GM20000 (cell line): ENCODE results near the gene SLC24A3.

Experiments used
- DNase-seq: peaks from one replicate; pipeline ENCODE4 v3.0.0; 2012; ENCODE audit warnings: low spot score
- TF ChIP-seq, protein P1 (sequence below): IDR thresholded peaks from 2 replicates; pipeline ENCODE4 v1.5.1; 2012; ENCODE audit warnings: mild to moderate bottlenecking, control low read depth; ENCODE audit errors: extremely low read depth, missing control alignments

The SLC24A3 gene

DNA sequence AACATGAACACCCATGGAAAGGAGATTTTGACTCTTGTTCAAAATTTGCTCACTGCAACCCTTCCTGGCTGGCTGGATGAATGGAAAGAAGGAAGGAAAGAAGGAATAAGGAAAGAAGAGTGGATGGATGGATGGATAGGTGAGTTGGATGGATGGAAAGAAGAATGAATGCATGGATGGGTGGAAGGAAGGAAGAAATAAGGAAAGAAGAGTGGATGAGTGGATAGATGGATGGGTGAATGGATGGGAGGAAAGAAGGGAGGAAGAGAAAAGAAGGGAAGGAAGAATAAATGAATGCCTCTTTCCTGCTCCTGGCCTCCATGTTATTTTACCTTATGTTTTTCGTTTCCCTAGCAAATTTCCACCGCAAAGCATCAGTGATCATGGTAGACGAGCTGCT lies 471.4 kb downstream of the SLC24A3 start:
- TF ChIP-seq, protein P1, sequence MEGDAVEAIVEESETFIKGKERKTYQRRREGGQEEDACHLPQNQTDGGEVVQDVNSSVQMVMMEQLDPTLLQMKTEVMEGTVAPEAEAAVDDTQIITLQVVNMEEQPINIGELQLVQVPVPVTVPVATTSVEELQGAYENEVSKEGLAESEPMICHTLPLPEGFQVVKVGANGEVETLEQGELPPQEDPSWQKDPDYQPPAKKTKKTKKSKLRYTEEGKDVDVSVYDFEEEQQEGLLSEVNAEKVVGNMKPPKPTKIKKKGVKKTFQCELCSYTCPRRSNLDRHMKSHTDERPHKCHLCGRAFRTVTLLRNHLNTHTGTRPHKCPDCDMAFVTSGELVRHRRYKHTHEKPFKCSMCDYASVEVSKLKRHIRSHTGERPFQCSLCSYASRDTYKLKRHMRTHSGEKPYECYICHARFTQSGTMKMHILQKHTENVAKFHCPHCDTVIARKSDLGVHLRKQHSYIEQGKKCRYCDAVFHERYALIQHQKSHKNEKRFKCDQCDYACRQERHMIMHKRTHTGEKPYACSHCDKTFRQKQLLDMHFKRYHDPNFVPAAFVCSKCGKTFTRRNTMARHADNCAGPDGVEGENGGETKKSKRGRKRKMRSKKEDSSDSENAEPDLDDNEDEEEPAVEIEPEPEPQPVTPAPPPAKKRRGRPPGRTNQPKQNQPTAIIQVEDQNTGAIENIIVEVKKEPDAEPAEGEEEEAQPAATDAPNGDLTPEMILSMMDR = no peak
- no peak for DNase-seq

DNA sequence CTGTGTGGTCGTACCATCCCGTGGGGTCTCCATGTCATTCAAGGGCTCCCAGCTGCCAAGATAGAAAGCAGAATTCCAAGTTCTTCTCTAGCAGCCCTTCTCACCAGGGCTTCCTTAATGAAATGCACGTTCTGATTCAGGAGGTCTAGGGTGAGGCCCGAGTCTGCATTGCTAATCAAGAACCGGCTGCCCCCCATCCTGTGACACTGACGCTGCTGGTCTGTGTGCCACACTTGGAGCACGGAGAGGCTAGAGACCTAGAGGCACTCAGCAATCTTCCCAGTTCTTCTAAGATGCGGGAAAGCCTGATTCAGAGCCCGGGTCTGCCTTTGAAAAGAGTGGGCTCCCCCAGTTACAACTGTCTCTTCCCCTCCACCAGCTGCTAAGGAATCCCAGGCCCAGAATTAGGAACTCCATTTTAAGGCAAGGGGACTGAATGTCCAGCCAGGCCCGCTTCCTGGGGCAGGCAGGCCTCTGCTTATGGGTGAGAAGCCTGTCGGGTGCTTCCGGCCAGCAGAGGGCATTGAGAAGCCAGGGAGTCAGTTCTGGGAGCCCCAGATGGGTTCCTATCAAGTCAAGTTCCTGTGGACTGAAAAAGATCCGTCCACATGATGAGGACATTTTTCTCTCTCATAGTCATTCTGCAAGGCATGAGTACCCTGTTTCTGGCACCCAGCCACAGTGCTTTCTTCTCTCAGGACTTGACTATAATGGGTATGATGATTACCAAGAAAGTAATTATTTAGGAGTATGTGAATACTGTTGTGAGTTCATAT lies 475.8 kb downstream of the SLC24A3 start:
- DNase-seq = no peak
- TF ChIP-seq, protein P1 = no peak

DNA sequence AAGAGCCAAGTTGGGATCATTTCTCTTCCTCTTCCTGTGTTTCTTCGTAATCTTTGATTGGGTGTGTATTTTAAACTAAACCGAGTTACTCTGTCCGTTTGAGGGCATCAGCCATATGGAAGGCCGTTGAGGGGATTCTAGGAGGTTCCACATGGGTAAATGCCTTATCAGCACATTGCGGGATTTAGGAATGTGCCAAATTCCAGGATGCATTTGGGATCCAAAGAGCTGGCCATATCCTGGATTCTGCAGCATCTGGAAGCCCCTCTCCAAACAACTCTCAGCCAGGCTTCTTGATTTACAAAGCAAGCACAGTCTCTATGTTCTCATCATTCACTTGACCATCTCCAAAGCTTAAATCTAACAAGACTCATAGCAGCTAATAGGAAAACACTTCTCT lies 478.0 kb downstream of the SLC24A3 start:
- TF ChIP-seq, protein P1 = no peak
- no peak for DNase-seq

DNA sequence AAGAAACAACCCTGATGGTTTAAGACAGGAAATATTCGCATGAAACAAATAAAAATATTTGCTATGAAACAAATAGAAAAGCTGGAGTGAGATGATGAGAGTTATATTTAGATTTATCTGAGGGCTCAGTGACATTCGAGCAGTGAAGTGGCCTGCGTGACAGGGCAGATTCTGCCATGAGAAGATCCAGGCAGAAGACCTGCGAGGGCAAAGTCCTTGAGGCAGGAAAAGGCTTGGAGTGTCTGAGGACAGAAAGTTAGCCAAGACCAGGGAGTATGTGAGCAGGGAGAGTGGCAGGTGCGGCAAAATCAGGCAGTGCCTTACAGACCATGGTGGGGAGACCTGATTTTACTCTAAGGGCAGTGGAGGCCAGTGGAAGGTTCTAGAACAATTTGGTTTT lies 478.7 kb downstream of the SLC24A3 start:
- TF ChIP-seq, protein P1 = no peak
- DNase-seq = no peak

DNA sequence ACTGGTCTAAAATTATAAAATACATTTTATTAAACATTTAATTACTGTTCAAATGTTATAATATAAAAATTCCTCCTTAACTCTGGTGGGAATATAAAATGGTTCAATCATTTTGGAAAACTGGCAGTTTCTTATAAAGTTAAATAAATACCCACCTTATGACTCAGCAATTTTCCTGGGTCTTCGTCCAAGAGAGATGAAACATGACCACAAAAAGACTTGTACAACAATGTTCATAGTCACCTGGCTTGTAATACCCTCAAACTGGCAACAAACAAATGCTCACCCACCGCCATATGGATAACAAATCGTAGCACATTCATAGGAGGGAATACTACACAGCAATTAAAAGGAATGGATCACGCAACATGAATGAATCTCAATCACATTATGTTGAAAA lies 479.7 kb downstream of the SLC24A3 start:
- TF ChIP-seq, protein P1 = no peak
- no peak for DNase-seq

DNA sequence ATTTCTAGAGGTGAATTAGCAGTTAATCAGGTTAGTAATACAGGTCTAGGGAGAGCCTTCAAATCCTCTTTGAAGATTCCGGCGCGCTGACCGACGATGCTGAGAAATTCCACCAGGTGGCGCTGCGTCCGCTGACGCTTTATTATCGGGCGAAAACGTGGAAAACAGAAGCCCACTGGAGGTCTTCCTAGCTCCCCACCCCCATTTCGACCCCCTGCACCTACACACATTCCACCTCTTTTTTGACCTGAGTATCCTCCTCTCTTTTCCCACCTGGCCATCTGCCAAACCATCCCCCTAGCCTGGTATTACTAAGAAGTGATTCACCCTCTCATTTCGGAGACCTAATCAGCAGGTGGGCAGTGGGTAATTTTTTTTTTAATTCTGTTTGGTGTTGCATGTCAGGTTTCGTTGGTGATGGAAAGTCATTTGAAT lies 480.3 kb downstream of the SLC24A3 start:
- TF ChIP-seq, protein P1 = peak; percentile 84
- DNase-seq = peak; percentile 66

DNA sequence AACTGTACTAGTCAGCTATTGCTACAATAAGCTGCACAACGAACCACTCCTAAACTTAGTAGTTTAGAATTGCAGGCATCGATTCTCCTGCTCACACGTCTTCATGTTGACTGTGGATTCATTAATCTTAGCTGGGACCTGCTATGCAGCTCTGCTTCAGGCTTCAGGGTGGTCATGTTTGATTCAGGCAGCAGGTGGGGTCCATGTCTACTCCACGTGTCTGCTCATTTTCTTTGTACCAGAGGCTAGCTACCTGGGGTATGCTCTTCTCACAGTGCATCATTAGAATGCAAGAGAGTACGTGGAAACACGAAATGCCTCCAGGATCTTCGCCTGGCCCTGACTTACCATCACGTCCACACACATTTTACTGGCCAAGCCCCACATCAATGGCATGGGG lies 481.1 kb downstream of the SLC24A3 start:
- DNase-seq = no peak
- TF ChIP-seq, protein P1 = no peak
